PC-3 (cell line): ENCODE measurements around the gene WFS1. TPM values are rescaled to one million over a fixed set of nuclear protein-coding genes. Genes with fewer than 3 reads are reported as not detected.

Experiments used
- ATAC-seq: fragments of 200-7000 bp; cut with Tn5 transposase; 2 replicates; pipeline ENCODE4 v1.9.1; 2020; ENCODE audit warnings: mild to moderate bottlenecking, moderate library complexity
- BruUV-seq: library from RNA; stranded (reverse); fragments of 400-500 nt; replicated peaks from 2 replicates; lab custom pipeline; 2021; lab: Mats Ljungman, UMichigan
- CTCF ChIA-PET: fragments of 300-600 bp; sonication (Branson Sonifier 250); formaldehyde crosslinking; loops from one replicate; lab custom pipeline; 2022; ENCODE audit warnings: antibody characterized with exemption; lab: Charles Lee
- POLR2A ChIA-PET: fragments of 300-600 bp; sonication (Branson Sonifier 250); formaldehyde crosslinking; loops from one replicate; lab custom pipeline; 2022; ENCODE audit warnings: antibody characterized with exemption; ENCODE audit not compliant: unreplicated experiment; lab: Charles Lee
- DNase-seq: peaks from one replicate; pipeline ENCODE4 v3.0.0-alpha.2; 2015
- H2AFZ ChIP-seq: fragments of 300-600 bp; sonication (generic); 2 replicates; pipeline ENCODE4 v1.6.0; 2016; ENCODE audit warnings: antibody characterized with exemption, low read length
- H3F3A ChIP-seq: fragments of 300-600 bp; sonication (generic); one replicate; pipeline ENCODE4 v1.6.0; 2017; ENCODE audit warnings: antibody characterized with exemption, low read length, control low read depth, mild to moderate bottlenecking; ENCODE audit not compliant: unreplicated experiment
- H3K27ac ChIP-seq: fragments of 300-600 bp; sonication (generic); 2 replicates; pipeline ENCODE4 v1.5.1; 2016; ENCODE audit warnings: mild to moderate bottlenecking, low read length
- H3K27me3 ChIP-seq: fragments of 300-600 bp; sonication (generic); 2 replicates; pipeline ENCODE4 v1.6.1; 2016; ENCODE audit warnings: low read length, mixed read lengths
- H3K36me3 ChIP-seq: fragments of 300-600 bp; sonication (generic); 2 replicates; pipeline ENCODE4 v1.6.1; 2016; ENCODE audit warnings: low read depth, mixed run types, low read length, mixed read lengths
- H3K4me1 ChIP-seq: fragments of 300-600 bp; sonication (generic); 2 replicates; pipeline ENCODE4 v1.5.1; 2016; ENCODE audit warnings: low read length; ENCODE audit not compliant: insufficient read depth
- H3K4me2 ChIP-seq: fragments of 300-600 bp; sonication (generic); 2 replicates; pipeline ENCODE4 v1.6.0; 2016; ENCODE audit warnings: low read length
- H3K4me3 ChIP-seq: fragments of 300-600 bp; sonication (generic); 2 replicates; pipeline ENCODE4 v1.5.1; 2016; ENCODE audit warnings: mild to moderate bottlenecking, low read length, mixed read lengths
- H3K79me2 ChIP-seq: fragments of 300-600 bp; sonication (generic); 2 replicates; pipeline ENCODE4 v1.6.1; 2017; ENCODE audit warnings: low read length, mixed read lengths
- H3K9ac ChIP-seq: fragments of 300-600 bp; sonication (generic); 2 replicates; pipeline ENCODE4 v1.6.0; 2016; ENCODE audit warnings: mild to moderate bottlenecking, low read length
- H3K9me2 ChIP-seq: fragments of 300-600 bp; sonication (generic); replicated peaks from 2 replicates; pipeline ENCODE4 v1.6.1; 2016; ENCODE audit warnings: mixed run types, low read length, mixed read lengths
- H3K9me3 ChIP-seq: fragments of 300-600 bp; sonication (generic); 2 replicates; pipeline ENCODE4 v1.6.1; 2016; ENCODE audit warnings: low read length, mixed read lengths
- H4K20me1 ChIP-seq: fragments of 300-600 bp; sonication (generic); 2 replicates; pipeline ENCODE4 v1.6.1; 2016; ENCODE audit warnings: low read length, mixed read lengths
- CTCF ChIP-seq: fragments of 300-600 bp; sonication (generic); conservative IDR thresholded peaks from 2 replicates; pipeline ENCODE4 v1.5.1; 2017; ENCODE audit warnings: antibody characterized with exemption, low read depth, mild to moderate bottlenecking, low read length
- EZH2 ChIP-seq: fragments of 300-600 bp; sonication (generic); IDR thresholded peaks from one replicate; pipeline ENCODE4 v1.6.1; 2017; ENCODE audit warnings: antibody characterized with exemption, mild to moderate bottlenecking, low read length; ENCODE audit not compliant: unreplicated experiment
- EZH2phosphoT487 ChIP-seq: fragments of 300-600 bp; sonication (generic); IDR thresholded peaks from 2 replicates; pipeline ENCODE4 v1.6.1; 2018; ENCODE audit warnings: mild to moderate bottlenecking, antibody characterized with exemption, low read length, borderline replicate concordance
- intact Hi-C: fragments of 100-400 bp; cut with micrococcal nuclease; formaldehyde crosslinking; loops from 2 replicates; pipeline ENCODE4 v1.9.0; 2023
- total RNA-seq: library from RNA; depleted of rRNA; stranded (reverse); fragments of >200 nt; gene quantifications from 2 replicates; pipeline ENCODE4 v1.2.3, GENCODE V29; 2014

Gene WFS1
- total RNA-seq, 1 experiment from 2014 or later, result 35.7 TPM

GRCh38 chr4:6345096-6345830 lies 75.6 kb downstream of the WFS1 start:
- Histone ChIP-seq H3K36me3 (no peaks in the 10 kb centered on the region), H4K20me1 (no peaks in the 10 kb centered on the region), H3K79me2 (no peaks in the 10 kb centered on the region), H3F3A (no peaks in the 10 kb centered on the region), H3K27me3 (no peaks in the 10 kb centered on the region), H3K9me2 (no peaks in the 10 kb centered on the region), H3K27ac (peak overlapping the region; percentile 96), H3K9me3 (no peaks in the 10 kb centered on the region), H2AFZ (no peak overlapping the region), H3K4me1 (peaks cover 27% of the 10 kb centered on the region), H3K4me3 (no peak overlapping the region), H3K9ac (peak overlapping the region; percentile 81; the same call in 1 of the 2 replicates), H3K4me2 (no peak overlapping the region)
- POLR2A ChIA-PET, result no interaction called here
- CTCF ChIA-PET, result interaction anchor here (1.1 kb wide), 1 partner anchor 18 kb away, joined by 4 read pairs; no protein-coding TSS in a partner anchor
- no TSS peak for BruUV-seq
- DNase-seq (no peak), ATAC-seq (no peak)
- TF ChIP-seq CTCF (no peak), EZH2 (no peak), EZH2phosphoT487 (no peak)
- intact Hi-C loops, result no loop called here

GRCh38 chr4:6345866-6346265 lies 76.2 kb downstream of the WFS1 start:
- Histone ChIP-seq H3K27ac (no peak overlapping the region), H3F3A (no peaks in the 10 kb centered on the region), H3K4me1 (peaks cover 27% of the 10 kb centered on the region), H3K9ac (no peak overlapping the region), H2AFZ (no peak overlapping the region), H3K4me3 (no peak overlapping the region), H3K9me3 (no peaks in the 10 kb centered on the region), H3K27me3 (no peaks in the 10 kb centered on the region), H3K9me2 (no peaks in the 10 kb centered on the region), H4K20me1 (no peaks in the 10 kb centered on the region), H3K4me2 (no peak overlapping the region), H3K79me2 (no peaks in the 10 kb centered on the region), H3K36me3 (no peaks in the 10 kb centered on the region)
- intact Hi-C loops, result no loop called here
- no TSS peak for BruUV-seq
- CTCF ChIA-PET, result no interaction called here
- POLR2A ChIA-PET, result no interaction called here
- ATAC-seq (no peak), DNase-seq (no peak)
- TF ChIP-seq EZH2phosphoT487, result no peak
- no peak for TF ChIP-seq CTCF
- TF ChIP-seq EZH2, result no peak

- H3K9ac ChIP-seq, result no peak overlapping the region
- H2AFZ ChIP-seq, result no peak overlapping the region
- CTCF ChIA-PET, result no interaction called here
- H3K27ac ChIP-seq, result no peak overlapping the region
- H3K9me3 ChIP-seq, result no peaks in the 10 kb centered on the region
- H3K4me2 ChIP-seq, result no peak overlapping the region
- no peaks in the 10 kb centered on the region for H4K20me1 ChIP-seq
- peaks cover 27% of the 10 kb centered on the region for H3K4me1 ChIP-seq
- TF ChIP-seq CTCF, result no peak
- TF ChIP-seq EZH2, result no peak
- TF ChIP-seq EZH2phosphoT487, result no peak
- BruUV-seq, result no TSS peak
- POLR2A ChIA-PET, result no interaction called here
- intact Hi-C loops, result no loop called here
- H3K36me3 ChIP-seq, result no peaks in the 10 kb centered on the region
- DNase-seq (no peak), ATAC-seq (no peak)
- H3K9me2 ChIP-seq, result no peaks in the 10 kb centered on the region
- no peaks in the 10 kb centered on the region for H3K79me2 ChIP-seq
- no peaks in the 10 kb centered on the region for H3K27me3 ChIP-seq
- no peaks in the 10 kb centered on the region for H3F3A ChIP-seq
- H3K4me3 ChIP-seq, result no peak overlapping the region
Measured at GRCh38 chr4:6346373-6347110, 76.9 kb downstream of the WFS1 start.
